GM12892 (cell line): ENCODE results near the gene PSMD5.

Experiments
- POLR2A ChIP-seq: IDR thresholded peaks from 2 replicates; pipeline ENCODE4 v1.6.1; 2011; ENCODE audit warnings: low read depth, low read length, control low read depth
- POLR2AphosphoS5 ChIP-seq: IDR thresholded peaks from 2 replicates; pipeline ENCODE4 v1.6.1; 2011; ENCODE audit warnings: low read depth, low read length, control low read depth

DNA sequence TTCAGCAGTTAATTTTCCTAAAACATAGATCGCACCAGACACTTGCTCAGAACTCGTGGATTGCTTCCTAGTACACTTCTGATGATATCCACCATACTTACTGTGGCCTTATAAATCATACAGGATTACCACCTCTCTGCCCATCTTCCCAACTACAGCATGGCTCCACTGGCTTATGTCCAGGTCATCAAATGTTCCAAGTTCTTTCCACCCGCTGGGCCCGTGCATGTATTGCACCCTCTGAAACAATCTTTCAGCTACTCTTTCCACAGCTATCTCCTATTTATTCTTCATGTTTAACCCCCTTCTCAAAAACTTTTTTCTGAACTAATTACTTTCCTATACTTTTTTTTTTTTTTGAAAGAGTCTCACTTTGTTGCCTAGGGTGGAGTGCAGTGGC lies 68.0 kb downstream of the PSMD5 start:
- TF ChIP-seq POLR2AphosphoS5 (no peak), POLR2A (no peak)
